Measurements from ENCODE around the gene SLC2A1.
A peak's percentile ranks its signal among the peaks of the same experiment; 100 is the strongest.

Gene SLC2A1

GRCh38 chr1:42998386-42998785 lies 39.7 kb upstream of the SLC2A1 start:
- Histone ChIP-seq H3K36me3 (ENCODE audit: control insufficient read depth in 5 of 5, insufficient read depth in 5 of 5, low read length in 5 of 5) (no peaks in the 10 kb centered on the region), H3K9ac (ENCODE audit: low read length in 5 of 5) (no peak overlapping the region), H3K27ac (ENCODE audit: low read depth, low read length) (no peak overlapping the region), H3K4me1 (ENCODE audit: control insufficient read depth in 5 of 5, insufficient read depth in 5 of 5, low read length in 5 of 5) (peaks cover 0 to 7% (median 4%) of the 10 kb centered on the region in 5 donors), H3K4me3 (ENCODE audit: low read depth in 1 of 5, low read length in 5 of 5) (no peak overlapping the region), H3K27me3 (ENCODE audit: control insufficient read depth in 5 of 5, insufficient read depth in 4 of 5, low read length in 5 of 5) (peaks cover 0 to 5% (median 0%) of the 10 kb centered on the region in 5 donors), H3K9me3 (ENCODE audit: control insufficient read depth in 5 of 5, low read length in 5 of 5) (no peaks in the 10 kb centered on the region)

- Histone ChIP-seq H3K27ac (ENCODE audit: low read depth, low read length) (no peak overlapping the region), H3K36me3 (ENCODE audit: control insufficient read depth in 5 of 5, insufficient read depth in 5 of 5, low read length in 5 of 5) (no peaks in the 10 kb centered on the region), H3K4me3 (ENCODE audit: low read depth in 1 of 5, low read length in 5 of 5) (no peak overlapping the region), H3K4me1 (ENCODE audit: control insufficient read depth in 5 of 5, insufficient read depth in 5 of 5, low read length in 5 of 5) (peaks cover 0 to 7% (median 5%) of the 10 kb centered on the region in 5 donors), H3K9me3 (ENCODE audit: control insufficient read depth in 5 of 5, low read length in 5 of 5) (no peaks in the 10 kb centered on the region), H3K9ac (ENCODE audit: low read length in 5 of 5) (no peak overlapping the region), H3K27me3 (ENCODE audit: control insufficient read depth in 5 of 5, insufficient read depth in 4 of 5, low read length in 5 of 5) (no peaks in the 10 kb centered on the region)
Measured at GRCh38 chr1:42996384-42996970, 37.8 kb upstream of the SLC2A1 start.

- Histone ChIP-seq H3K27ac (ENCODE audit: low read depth, low read length) (no peak overlapping the region), H3K9ac (ENCODE audit: low read length in 5 of 5) (peak overlapping the region in 1 of 5 donors; percentile 14), H3K36me3 (ENCODE audit: control insufficient read depth in 5 of 5, insufficient read depth in 5 of 5, low read length in 5 of 5) (no peaks in the 10 kb centered on the region), H3K27me3 (ENCODE audit: control insufficient read depth in 5 of 5, insufficient read depth in 4 of 5, low read length in 5 of 5) (no peaks in the 10 kb centered on the region), H3K9me3 (ENCODE audit: control insufficient read depth in 5 of 5, low read length in 5 of 5) (peaks cover 0 to 3% (median 2%) of the 10 kb centered on the region in 5 donors), H3K4me3 (ENCODE audit: low read depth in 1 of 5, low read length in 5 of 5) (no peak overlapping the region), H3K4me1 (ENCODE audit: control insufficient read depth in 5 of 5, insufficient read depth in 5 of 5, low read length in 5 of 5) (peaks cover 0 to 7% (median 5%) of the 10 kb centered on the region in 5 donors)
Measured at GRCh38 chr1:42993502-42994136, 35.0 kb upstream of the SLC2A1 start.

GRCh38 chr1:42992054-42992571 lies 33.4 kb upstream of the SLC2A1 start:
- peaks cover 0 to 7% (median 5%) of the 10 kb centered on the region in 5 donors for H3K4me1 ChIP-seq (ENCODE audit: control insufficient read depth in 5 of 5, insufficient read depth in 5 of 5, low read length in 5 of 5)
- H3K4me3 ChIP-seq (ENCODE audit: low read depth in 1 of 5, low read length in 5 of 5): no peak overlapping the region
- H3K9me3 ChIP-seq (ENCODE audit: control insufficient read depth in 5 of 5, low read length in 5 of 5): peaks cover 0 to 3% (median 2%) of the 10 kb centered on the region in 5 donors
- H3K9ac ChIP-seq (ENCODE audit: low read length in 5 of 5): no peak overlapping the region
- no peak overlapping the region for H3K27ac ChIP-seq (ENCODE audit: low read depth, low read length)
- no peaks in the 10 kb centered on the region for H3K27me3 ChIP-seq (ENCODE audit: control insufficient read depth in 5 of 5, insufficient read depth in 4 of 5, low read length in 5 of 5)
- H3K36me3 ChIP-seq (ENCODE audit: control insufficient read depth in 5 of 5, insufficient read depth in 5 of 5, low read length in 5 of 5): no peaks in the 10 kb centered on the region

- Histone ChIP-seq H3K4me3 (ENCODE audit: low read depth in 1 of 5, low read length in 5 of 5) (no peak overlapping the region), H3K27me3 (ENCODE audit: control insufficient read depth in 5 of 5, insufficient read depth in 4 of 5, low read length in 5 of 5) (no peaks in the 10 kb centered on the region), H3K4me1 (ENCODE audit: control insufficient read depth in 5 of 5, insufficient read depth in 5 of 5, low read length in 5 of 5) (peaks cover 0 to 7% (median 5%) of the 10 kb centered on the region in 5 donors), H3K9ac (ENCODE audit: low read length in 5 of 5) (no peak overlapping the region), H3K36me3 (ENCODE audit: control insufficient read depth in 5 of 5, insufficient read depth in 5 of 5, low read length in 5 of 5) (no peaks in the 10 kb centered on the region), H3K27ac (ENCODE audit: low read depth, low read length) (no peak overlapping the region), H3K9me3 (ENCODE audit: control insufficient read depth in 5 of 5, low read length in 5 of 5) (peaks cover 0 to 3% (median 2%) of the 10 kb centered on the region in 5 donors)
Measured at GRCh38 chr1:42990757-42991346, 32.2 kb upstream of the SLC2A1 start.

- no peaks in the 10 kb centered on the region for H3K4me1 ChIP-seq (ENCODE audit: control insufficient read depth in 5 of 5, insufficient read depth in 5 of 5, low read length in 5 of 5)
- no peaks in the 10 kb centered on the region for H3K9me3 ChIP-seq (ENCODE audit: control insufficient read depth in 5 of 5, low read length in 5 of 5)
- H3K36me3 ChIP-seq (ENCODE audit: control insufficient read depth in 5 of 5, insufficient read depth in 5 of 5, low read length in 5 of 5): no peaks in the 10 kb centered on the region
- H3K4me3 ChIP-seq (ENCODE audit: low read depth in 1 of 5, low read length in 5 of 5): no peak overlapping the region
- H3K27ac ChIP-seq (ENCODE audit: low read depth, low read length): no peak overlapping the region
- no peak overlapping the region for H3K9ac ChIP-seq (ENCODE audit: low read length in 5 of 5)
- peaks cover 0 to 6% (median 0%) of the 10 kb centered on the region in 5 donors for H3K27me3 ChIP-seq (ENCODE audit: control insufficient read depth in 5 of 5, insufficient read depth in 4 of 5, low read length in 5 of 5)
Measured at GRCh38 chr1:42983693-42984092, 25.0 kb upstream of the SLC2A1 start.

- H3K4me1 ChIP-seq (ENCODE audit: control insufficient read depth in 5 of 5, insufficient read depth in 5 of 5, low read length in 5 of 5): no peaks in the 10 kb centered on the region
- H3K27me3 ChIP-seq (ENCODE audit: control insufficient read depth in 5 of 5, insufficient read depth in 4 of 5, low read length in 5 of 5): peaks cover 0 to 6% (median 0%) of the 10 kb centered on the region in 5 donors
- H3K9me3 ChIP-seq (ENCODE audit: control insufficient read depth in 5 of 5, low read length in 5 of 5): no peaks in the 10 kb centered on the region
- no peak overlapping the region for H3K9ac ChIP-seq (ENCODE audit: low read length in 5 of 5)
- H3K4me3 ChIP-seq (ENCODE audit: low read depth in 1 of 5, low read length in 5 of 5): no peak overlapping the region
- H3K27ac ChIP-seq (ENCODE audit: low read depth, low read length): no peak overlapping the region
- H3K36me3 ChIP-seq (ENCODE audit: control insufficient read depth in 5 of 5, insufficient read depth in 5 of 5, low read length in 5 of 5): no peaks in the 10 kb centered on the region
Measured at GRCh38 chr1:42983253-42983652, 24.6 kb upstream of the SLC2A1 start.

GRCh38 chr1:42982641-42983040 lies 24.0 kb upstream of the SLC2A1 start:
- no peak overlapping the region for H3K27ac ChIP-seq (ENCODE audit: low read depth, low read length)

GRCh38 chr1:42981871-42982270 lies 23.2 kb upstream of the SLC2A1 start:
- no peaks in the 10 kb centered on the region for H3K4me1 ChIP-seq (ENCODE audit: control insufficient read depth in 5 of 5, insufficient read depth in 5 of 5, low read length in 5 of 5)
- no peaks in the 10 kb centered on the region for H3K36me3 ChIP-seq (ENCODE audit: control insufficient read depth in 5 of 5, insufficient read depth in 5 of 5, low read length in 5 of 5)
- H3K27ac ChIP-seq (ENCODE audit: low read depth, low read length): no peak overlapping the region
- no peaks in the 10 kb centered on the region for H3K9me3 ChIP-seq (ENCODE audit: control insufficient read depth in 5 of 5, low read length in 5 of 5)
- peaks cover 0 to 6% (median 0%) of the 10 kb centered on the region in 5 donors for H3K27me3 ChIP-seq (ENCODE audit: control insufficient read depth in 5 of 5, insufficient read depth in 4 of 5, low read length in 5 of 5)
- H3K9ac ChIP-seq (ENCODE audit: low read length in 5 of 5): no peak overlapping the region
- no peak overlapping the region for H3K4me3 ChIP-seq (ENCODE audit: low read depth in 1 of 5, low read length in 5 of 5)

More at GRCh38 chr1:42982641-42983040, 24.0 kb upstream of the SLC2A1 start:
- Histone ChIP-seq H3K9ac (ENCODE audit: low read length in 5 of 5) (no peak overlapping the region), H3K27me3 (ENCODE audit: control insufficient read depth in 5 of 5, insufficient read depth in 4 of 5, low read length in 5 of 5) (peaks cover 0 to 6% (median 0%) of the 10 kb centered on the region in 5 donors), H3K9me3 (ENCODE audit: control insufficient read depth in 5 of 5, low read length in 5 of 5) (no peaks in the 10 kb centered on the region), H3K36me3 (ENCODE audit: control insufficient read depth in 5 of 5, insufficient read depth in 5 of 5, low read length in 5 of 5) (no peaks in the 10 kb centered on the region), H3K4me1 (ENCODE audit: control insufficient read depth in 5 of 5, insufficient read depth in 5 of 5, low read length in 5 of 5) (no peaks in the 10 kb centered on the region), H3K4me3 (ENCODE audit: low read depth in 1 of 5, low read length in 5 of 5) (no peak overlapping the region)

- Histone ChIP-seq H3K36me3 (ENCODE audit: control insufficient read depth in 5 of 5, insufficient read depth in 5 of 5, low read length in 5 of 5) (no peaks in the 10 kb centered on the region), H3K27me3 (ENCODE audit: control insufficient read depth in 5 of 5, insufficient read depth in 4 of 5, low read length in 5 of 5) (peaks cover 0 to 6% (median 0%) of the 10 kb centered on the region in 5 donors), H3K4me3 (ENCODE audit: low read depth in 1 of 5, low read length in 5 of 5) (no peak overlapping the region), H3K9ac (ENCODE audit: low read length in 5 of 5) (no peak overlapping the region), H3K4me1 (ENCODE audit: control insufficient read depth in 5 of 5, insufficient read depth in 5 of 5, low read length in 5 of 5) (no peaks in the 10 kb centered on the region), H3K27ac (ENCODE audit: low read depth, low read length) (no peak overlapping the region), H3K9me3 (ENCODE audit: control insufficient read depth in 5 of 5, low read length in 5 of 5) (no peaks in the 10 kb centered on the region)
Measured at GRCh38 chr1:42981255-42981805, 22.7 kb upstream of the SLC2A1 start.
